Measurements from ENCODE around the gene NANOS3.

Gene NANOS3

DNA sequence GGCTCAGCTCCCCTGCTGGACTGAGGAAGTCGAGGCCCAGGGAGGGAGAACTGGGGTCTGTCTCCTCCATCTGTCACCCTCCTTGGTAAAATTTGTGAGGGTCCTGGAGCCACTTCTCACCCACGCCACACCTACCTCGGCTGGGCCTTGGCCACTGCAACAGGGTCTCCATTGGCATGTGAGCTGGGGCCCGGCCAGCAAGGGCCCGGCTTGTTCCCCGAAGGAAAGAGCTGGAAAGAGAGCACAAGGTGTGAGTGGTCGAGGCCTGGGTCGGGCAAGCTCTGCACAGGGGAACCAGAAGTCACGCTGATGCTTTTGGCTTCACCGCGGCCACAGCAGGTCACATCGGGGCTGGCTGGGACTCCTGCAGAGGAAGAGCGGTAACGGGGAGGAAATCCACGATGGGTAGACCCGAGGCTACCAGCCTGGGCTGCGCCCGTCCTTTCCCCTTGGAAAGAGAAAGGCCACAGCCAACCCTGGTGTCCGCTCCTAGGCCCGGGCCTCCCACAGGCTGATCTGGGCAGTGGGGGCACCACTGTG is 9.0 kb downstream of the NANOS3 start:
- H3K4me2 ChIP-seq (ENCODE audit: low read length) = no peak overlapping the region
- H3K4me1 ChIP-seq (ENCODE audit: insufficient read depth, low read length, severe bottlenecking) = no peaks in the 10 kb centered on the region
- no peak overlapping the region for H3K27ac ChIP-seq (ENCODE audit: low read depth, low read length, poor library complexity, severe bottlenecking)
- peaks cover 12% of the 10 kb centered on the region; the same call in 1 of the 2 replicates for H3K27me3 ChIP-seq (ENCODE audit: insufficient read depth, low read length)
- no peaks in the 10 kb centered on the region for H3K9me2 ChIP-seq (ENCODE audit: low read depth, low read length)
- no peaks in the 10 kb centered on the region for H3K79me2 ChIP-seq (ENCODE audit: insufficient read depth, low read length)
- no peak overlapping the region for H2AFZ ChIP-seq (ENCODE audit: low read length)
- no peak overlapping the region for H3K9ac ChIP-seq (ENCODE audit: low read length)
- no peaks in the 10 kb centered on the region for H3K36me3 ChIP-seq (ENCODE audit: insufficient read depth, low read length)
- H3F3A ChIP-seq (ENCODE audit: insufficient read depth, low read length) = no peaks in the 10 kb centered on the region
- H3K9me3 ChIP-seq (ENCODE audit: low read length) = no peaks in the 10 kb centered on the region
- TF ChIP-seq EZH2 (IDR thresholded peaks at IDR 0.05; ENCODE audit: borderline replicate concordance, low read length) = no peak
- TF ChIP-seq, protein P1, sequence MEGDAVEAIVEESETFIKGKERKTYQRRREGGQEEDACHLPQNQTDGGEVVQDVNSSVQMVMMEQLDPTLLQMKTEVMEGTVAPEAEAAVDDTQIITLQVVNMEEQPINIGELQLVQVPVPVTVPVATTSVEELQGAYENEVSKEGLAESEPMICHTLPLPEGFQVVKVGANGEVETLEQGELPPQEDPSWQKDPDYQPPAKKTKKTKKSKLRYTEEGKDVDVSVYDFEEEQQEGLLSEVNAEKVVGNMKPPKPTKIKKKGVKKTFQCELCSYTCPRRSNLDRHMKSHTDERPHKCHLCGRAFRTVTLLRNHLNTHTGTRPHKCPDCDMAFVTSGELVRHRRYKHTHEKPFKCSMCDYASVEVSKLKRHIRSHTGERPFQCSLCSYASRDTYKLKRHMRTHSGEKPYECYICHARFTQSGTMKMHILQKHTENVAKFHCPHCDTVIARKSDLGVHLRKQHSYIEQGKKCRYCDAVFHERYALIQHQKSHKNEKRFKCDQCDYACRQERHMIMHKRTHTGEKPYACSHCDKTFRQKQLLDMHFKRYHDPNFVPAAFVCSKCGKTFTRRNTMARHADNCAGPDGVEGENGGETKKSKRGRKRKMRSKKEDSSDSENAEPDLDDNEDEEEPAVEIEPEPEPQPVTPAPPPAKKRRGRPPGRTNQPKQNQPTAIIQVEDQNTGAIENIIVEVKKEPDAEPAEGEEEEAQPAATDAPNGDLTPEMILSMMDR (IDR thresholded peaks at IDR 0.05; ENCODE audit: low read length) = no peak
- H4K20me1 ChIP-seq (ENCODE audit: insufficient read depth, low read length) = no peaks in the 10 kb centered on the region
- no peak overlapping the region for H3K4me3 ChIP-seq (ENCODE audit: low read depth, low read length, poor library complexity, severe bottlenecking)

DNA sequence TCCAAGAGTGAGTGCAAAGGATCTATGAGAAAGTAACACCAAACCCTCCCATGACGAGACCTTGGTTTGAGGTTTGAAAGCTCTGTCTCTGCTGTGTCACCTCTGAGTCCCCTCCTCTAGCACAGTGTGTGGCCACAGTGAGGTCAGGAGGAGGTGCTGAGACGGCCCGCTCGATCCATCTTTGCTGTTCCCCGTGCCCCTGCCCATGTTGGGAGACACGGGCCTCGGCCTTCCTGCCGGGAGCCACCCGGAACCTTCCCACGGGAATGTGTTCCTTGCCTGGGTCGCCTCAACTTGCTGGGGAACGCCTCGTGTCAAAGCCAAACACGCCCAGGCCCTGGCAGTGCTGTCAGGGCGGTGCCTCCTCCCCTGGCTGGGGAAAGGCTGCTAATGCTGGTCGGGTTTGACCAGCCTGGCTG is 10.1 kb downstream of the NANOS3 start:
- Histone ChIP-seq H3K4me1 (ENCODE audit: insufficient read depth, low read length, severe bottlenecking) (no peaks in the 10 kb centered on the region), H3K27ac (ENCODE audit: low read depth, low read length, poor library complexity, severe bottlenecking) (no peak overlapping the region)

DNA sequence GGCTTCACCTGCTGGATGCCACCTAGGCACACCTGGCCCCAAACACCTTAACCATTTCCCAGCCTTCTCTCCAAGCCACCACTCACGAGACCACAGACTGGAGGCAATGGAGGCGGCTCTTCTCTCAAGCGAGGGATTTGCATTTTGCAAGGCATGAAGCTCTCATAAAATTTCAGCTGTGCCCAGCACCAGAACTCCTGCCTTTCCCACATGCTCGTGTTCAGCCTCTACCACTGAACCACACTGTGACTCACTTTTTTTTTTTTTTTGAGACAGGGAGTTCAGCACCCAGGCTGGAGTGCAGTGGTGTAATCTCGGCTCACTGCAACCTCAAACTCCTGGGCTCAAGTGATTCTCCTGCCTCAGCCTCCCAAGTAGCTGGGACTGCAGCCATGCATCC is 10.6 kb downstream of the NANOS3 start:
- Histone ChIP-seq H3K9me3 (ENCODE audit: low read length) (no peaks in the 10 kb centered on the region), H3K27ac (ENCODE audit: low read depth, low read length, poor library complexity, severe bottlenecking) (no peak overlapping the region), H2AFZ (ENCODE audit: low read length) (no peak overlapping the region), H3F3A (ENCODE audit: insufficient read depth, low read length) (no peaks in the 10 kb centered on the region), H3K9me2 (ENCODE audit: low read depth, low read length) (no peaks in the 10 kb centered on the region), H3K4me2 (ENCODE audit: low read length) (no peak overlapping the region), H3K9ac (ENCODE audit: low read length) (no peak overlapping the region), H3K4me1 (ENCODE audit: insufficient read depth, low read length, severe bottlenecking) (no peaks in the 10 kb centered on the region), H4K20me1 (ENCODE audit: insufficient read depth, low read length) (no peaks in the 10 kb centered on the region), H3K36me3 (ENCODE audit: insufficient read depth, low read length) (no peaks in the 10 kb centered on the region), H3K4me3 (ENCODE audit: low read depth, low read length, poor library complexity, severe bottlenecking) (no peak overlapping the region), H3K27me3 (ENCODE audit: insufficient read depth, low read length) (peaks cover 12% of the 10 kb centered on the region; the same call in 1 of the 2 replicates), H3K79me2 (ENCODE audit: insufficient read depth, low read length) (no peaks in the 10 kb centered on the region)
- no peak for TF ChIP-seq EZH2 (IDR thresholded peaks at IDR 0.05; ENCODE audit: borderline replicate concordance, low read length)
- TF ChIP-seq, protein P1 (IDR thresholded peaks at IDR 0.05; ENCODE audit: low read length) = no peak

More for the DNA sequence above, 10.1 kb downstream of the NANOS3 start:
- Histone ChIP-seq H3K9me2 (ENCODE audit: low read depth, low read length) (no peaks in the 10 kb centered on the region), H3K9me3 (ENCODE audit: low read length) (no peaks in the 10 kb centered on the region), H3K79me2 (ENCODE audit: insufficient read depth, low read length) (no peaks in the 10 kb centered on the region), H3K9ac (ENCODE audit: low read length) (no peak overlapping the region), H2AFZ (ENCODE audit: low read length) (no peak overlapping the region), H3F3A (ENCODE audit: insufficient read depth, low read length) (no peaks in the 10 kb centered on the region), H3K36me3 (ENCODE audit: insufficient read depth, low read length) (no peaks in the 10 kb centered on the region), H3K4me2 (ENCODE audit: low read length) (no peak overlapping the region), H3K4me3 (ENCODE audit: low read depth, low read length, poor library complexity, severe bottlenecking) (no peak overlapping the region), H4K20me1 (ENCODE audit: insufficient read depth, low read length) (no peaks in the 10 kb centered on the region), H3K27me3 (ENCODE audit: insufficient read depth, low read length) (peaks cover 12% of the 10 kb centered on the region; the same call in 1 of the 2 replicates)
- no peak for TF ChIP-seq EZH2 (IDR thresholded peaks at IDR 0.05; ENCODE audit: borderline replicate concordance, low read length)
- TF ChIP-seq, protein P1 (IDR thresholded peaks at IDR 0.05; ENCODE audit: low read length) = no peak
